Cortex of kidney (tissue), 1 donor: Measurements from ENCODE around the gene ETF1.

Source experiments
- DNase-seq: peaks from one replicate; lab custom pipeline; 2025; lab: John Stamatoyannopoulos, UW

The ETF1 gene

DNA sequence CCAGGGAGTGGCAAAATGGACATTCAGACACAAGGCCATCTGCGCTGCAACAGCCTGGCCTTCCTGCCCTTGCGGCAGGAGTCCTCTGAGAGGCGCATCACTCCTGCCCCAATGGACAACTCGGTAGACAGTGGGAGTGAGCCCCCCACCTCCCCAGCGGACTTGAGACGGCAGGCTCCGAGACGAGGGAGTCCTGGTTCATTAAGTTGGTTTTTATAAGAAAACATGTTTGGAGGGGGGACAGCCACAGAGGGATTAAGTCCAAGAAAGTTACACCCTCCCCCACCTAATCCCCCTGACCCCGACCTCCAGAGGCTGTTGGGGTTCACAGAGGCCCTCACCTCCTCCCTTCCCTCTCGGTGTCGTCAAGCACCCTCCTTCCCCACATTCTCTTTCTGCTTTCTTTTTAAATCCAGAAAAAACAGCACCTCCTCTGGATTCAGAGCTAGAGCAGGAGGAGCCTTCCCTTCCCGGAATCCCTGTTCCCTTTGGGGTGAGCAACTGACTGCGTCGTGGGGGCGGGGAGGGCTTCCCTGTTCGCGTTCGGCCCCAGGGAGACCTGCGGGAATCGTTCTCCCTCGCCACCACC, 79.5 kb downstream of the ETF1 start:
- DNase-seq, result no peak

DNA sequence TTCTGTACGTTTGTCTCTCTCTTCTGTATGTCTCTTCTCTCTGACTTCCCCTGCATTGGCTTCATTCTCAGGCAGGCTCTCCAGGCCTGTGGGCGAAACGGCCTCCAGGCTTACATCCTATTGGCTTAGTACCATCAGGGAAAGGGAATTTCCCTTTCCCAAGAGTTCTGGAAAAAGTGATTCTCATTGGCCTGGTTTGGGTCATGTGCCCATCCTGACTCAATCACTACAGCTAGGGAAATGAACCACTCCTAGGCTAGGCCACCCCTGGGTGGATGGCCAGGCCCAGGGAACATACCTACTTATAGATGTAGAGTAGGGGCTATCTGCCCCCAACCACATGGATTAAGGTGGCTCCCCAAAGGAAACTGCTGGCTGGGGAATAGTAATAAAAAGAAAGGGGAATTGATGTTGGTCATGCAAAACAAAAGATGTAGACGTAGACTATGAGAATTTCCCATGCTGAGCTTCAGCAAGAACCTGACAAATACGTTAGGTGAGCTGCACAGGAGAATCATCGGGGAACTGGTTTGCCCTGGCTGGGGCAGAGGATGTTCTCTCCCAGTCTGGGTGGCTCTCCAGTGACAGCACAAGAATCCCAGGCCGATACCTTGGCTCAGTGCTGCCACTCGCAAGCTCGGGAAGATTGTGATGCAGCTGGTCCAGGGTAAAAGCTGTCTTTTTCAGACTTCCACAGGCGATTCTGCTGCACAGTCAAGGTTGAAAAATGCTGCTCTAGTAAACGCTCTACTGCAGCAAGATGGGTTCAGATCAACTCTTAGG, 81.5 kb downstream of the ETF1 start:
- no peak for DNase-seq

DNA sequence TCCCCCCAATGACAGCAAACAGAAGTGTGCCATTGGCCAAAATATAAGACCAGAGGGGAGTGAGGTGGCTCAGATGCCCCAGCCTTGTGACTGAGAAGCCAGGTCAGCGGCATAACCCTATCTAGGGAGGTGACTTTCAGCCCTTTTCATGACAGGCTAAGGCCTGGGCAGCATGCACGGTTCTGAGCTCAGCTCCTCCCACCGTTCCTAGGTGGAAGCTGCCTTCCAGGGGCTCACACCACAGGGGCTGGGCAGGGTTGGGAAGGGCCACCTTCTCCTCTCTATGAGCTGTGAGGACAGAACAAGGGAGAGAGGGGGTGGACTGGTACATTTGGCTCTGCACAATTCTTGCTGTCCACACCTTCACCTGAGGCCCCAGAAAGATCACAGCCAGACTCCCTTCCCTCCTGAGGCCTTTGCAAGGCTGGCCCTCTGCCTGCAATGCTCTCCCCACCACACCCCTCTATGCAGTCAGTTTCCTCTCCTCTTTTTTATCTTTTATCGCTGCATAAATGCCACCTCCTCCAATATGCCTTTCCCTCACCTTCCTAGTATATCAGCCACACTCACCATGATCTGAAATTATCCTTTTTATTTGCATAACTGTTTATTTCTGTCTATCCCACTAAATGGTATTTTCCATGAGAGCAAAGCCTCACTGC, 82.9 kb downstream of the ETF1 start:
- no peak for DNase-seq

GRCh38 chr5:138459311-138459933, 83.6 kb downstream of the ETF1 start:
- no peak for DNase-seq

- no peak for DNase-seq
These were observed 84.2 kb downstream of the ETF1 start for GRCh38 chr5:138458856-138459255.

- DNase-seq, result no peak
These were observed 84.7 kb downstream of the ETF1 start for GRCh38 chr5:138458384-138458783.

DNA sequence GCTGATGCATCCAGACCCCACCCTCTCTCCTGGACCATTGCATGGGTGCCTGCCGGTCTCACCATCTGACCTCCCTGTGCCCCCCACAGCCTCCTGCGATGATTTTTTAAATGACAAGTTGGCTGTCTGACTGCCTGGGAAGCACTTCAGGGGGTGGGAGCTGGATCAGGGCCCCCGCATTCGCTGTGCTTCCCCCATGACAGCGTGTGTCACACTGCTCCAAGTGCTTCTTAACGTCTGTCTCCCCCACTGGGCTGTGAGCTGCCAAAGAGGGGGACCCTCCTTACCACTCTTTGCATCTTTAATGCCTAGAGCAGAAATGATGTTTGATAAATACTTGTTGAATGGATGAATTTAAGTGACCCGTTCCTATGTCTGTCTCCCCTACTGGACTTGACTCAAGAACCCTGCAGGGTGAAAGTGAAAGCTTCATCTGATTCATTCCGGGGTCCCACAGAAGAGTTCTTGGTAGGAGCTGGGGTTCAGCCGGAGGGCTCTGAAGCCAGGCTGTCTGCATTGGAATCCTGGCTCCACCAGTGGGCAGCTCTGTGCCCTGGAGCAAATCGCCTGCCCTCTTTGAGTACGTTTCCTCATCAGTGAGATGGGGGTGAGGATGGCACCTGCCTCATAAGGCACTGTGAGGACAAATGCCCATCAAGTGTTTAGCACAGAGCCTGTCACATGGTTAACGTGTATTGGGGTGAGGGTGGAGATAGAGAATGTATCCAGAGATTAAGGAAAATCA, 85.3 kb downstream of the ETF1 start:
- no peak for DNase-seq
